NCI-H446 treated with DMSO at 0.1 percent for 48 hours (cell line): ENCODE measurements around the gene L2HGDH.
"Not testable (repeated sequence)": the region's sequence is repeated elsewhere in the genome, so short reads cannot be mapped to it uniquely, and the experiment has no call there.

Source experiments
- DNase-seq: peaks from one replicate; lab custom pipeline; 2025; lab: John Stamatoyannopoulos, UW

The L2HGDH gene

DNA sequence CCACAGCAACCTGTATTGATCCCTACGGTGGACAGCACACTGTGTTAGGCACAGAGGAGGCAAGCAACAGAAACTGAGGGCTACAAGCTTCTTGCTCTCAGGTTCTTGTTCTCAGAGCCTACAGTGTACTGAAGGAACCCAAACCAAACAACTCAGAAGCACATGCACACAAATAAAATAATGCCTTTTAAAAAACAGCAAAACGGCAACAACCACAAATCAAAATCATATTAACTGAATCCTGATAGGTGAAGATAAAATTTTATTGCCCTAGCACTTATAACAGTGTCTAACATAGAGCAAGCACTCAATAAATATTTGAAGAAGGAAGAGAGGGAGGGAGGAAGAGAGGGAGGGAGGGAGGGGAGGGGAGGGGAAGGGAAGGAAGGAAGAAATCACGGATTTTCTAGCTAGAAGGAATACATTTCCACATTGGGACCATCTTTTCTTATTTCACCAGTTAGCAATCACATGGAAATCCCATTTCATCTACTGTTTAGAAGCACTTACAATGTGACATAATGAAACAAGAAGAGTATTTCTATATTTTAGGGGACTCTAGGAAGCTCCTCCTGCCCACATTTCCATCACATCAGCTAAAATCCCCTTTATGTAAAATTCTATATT, 27.3 kb upstream of the L2HGDH start:
- no peak for DNase-seq

DNA sequence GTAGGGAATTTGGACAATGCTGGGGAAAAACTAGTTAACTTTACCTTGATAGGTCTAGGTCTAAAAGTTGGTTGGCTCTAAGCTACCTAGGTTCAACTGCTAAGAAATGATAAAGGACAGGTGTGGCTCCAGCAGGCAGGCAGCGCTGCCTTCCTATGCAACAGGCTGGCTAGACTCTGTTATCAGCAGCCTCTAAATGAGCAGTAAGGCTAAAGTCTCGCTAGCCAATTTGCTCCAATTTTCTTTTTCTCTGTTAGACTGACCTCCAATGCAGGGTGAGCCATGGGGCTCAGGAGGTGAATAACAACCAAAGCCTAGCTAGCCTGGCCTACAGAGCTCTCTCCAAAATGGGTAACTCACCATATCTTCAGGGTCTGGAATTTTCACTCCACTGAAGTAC, 26.6 kb upstream of the L2HGDH start:
- no peak for DNase-seq

DNA sequence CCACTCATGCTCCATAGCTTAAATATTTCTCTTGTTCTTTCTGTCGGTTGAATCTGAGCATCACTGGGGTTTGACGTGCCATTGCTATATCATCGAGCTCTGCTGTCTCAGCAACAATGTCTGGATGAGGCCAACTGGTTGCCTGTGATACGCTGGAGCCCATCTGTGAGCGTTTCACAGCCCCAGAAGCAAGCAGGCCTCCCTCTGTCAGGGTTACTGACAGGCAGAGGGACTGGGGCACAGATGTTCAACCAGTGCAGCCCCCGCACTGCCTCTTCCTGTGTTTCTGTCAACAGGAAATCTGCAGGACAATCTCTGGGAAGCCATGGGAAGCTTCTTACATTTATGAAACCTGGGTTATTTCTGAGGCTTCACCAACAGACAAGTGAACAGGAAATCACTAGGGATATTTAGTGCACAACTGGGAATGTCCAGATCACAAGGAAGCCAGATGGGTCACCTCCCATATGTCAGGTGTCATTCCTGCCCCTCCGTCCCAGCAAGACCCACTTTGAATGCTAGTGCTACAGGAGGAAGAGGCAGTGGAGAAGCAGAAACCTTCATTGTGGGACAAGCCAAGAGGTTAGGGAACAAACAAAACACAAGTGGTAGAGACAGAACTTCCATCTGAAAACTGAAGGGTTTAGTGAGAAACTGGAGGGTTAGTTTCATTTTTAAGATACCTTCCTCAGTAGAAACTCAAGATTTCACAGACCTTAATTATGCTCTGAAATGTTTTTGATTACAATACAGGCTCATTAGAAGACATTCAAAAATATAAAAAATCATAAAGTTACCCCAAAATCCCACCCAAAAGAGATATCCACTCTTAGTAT, 24.2 kb upstream of the L2HGDH start:
- DNase-seq, result peak; percentile 70

DNA sequence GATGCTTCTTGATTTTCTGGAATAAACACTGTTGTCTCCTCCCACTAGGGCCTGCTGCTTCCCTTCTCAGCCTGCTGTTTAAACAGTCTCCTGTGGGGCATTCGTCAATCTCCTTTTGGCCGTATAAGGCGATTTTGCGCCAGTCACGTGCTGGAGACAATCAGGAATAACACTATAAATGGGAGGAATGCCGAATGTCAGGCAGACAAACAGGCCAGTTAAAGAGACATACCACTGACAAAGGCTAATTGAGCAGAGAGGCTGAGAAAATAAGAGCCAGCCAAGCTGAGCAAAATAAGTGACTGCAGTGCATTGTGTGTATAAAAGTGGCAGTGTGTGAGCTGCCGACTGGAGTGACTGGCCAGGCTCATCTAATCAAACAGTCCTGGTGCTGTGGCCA, 23.4 kb upstream of the L2HGDH start:
- DNase-seq, result peak; percentile 95

DNA sequence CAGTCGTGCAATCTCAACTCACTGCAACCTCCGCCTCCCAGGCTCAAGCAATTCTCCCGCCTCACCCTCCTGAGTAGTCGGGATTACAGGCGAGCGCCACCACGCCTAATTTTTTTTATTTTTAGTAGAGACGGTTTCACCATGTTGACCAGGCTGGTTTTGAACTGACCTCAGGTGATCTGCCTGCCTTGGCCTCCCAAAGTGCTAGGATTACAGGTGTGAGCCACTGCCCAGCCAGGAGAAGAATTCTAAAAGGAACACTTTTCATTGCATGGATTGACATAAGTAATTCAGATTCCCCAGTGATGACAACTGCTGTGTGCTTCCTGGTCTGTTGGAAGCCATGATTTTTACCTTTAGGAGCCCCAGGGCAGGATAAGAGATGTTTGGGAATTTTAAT, 22.2 kb upstream of the L2HGDH start:
- no peak for DNase-seq

DNA sequence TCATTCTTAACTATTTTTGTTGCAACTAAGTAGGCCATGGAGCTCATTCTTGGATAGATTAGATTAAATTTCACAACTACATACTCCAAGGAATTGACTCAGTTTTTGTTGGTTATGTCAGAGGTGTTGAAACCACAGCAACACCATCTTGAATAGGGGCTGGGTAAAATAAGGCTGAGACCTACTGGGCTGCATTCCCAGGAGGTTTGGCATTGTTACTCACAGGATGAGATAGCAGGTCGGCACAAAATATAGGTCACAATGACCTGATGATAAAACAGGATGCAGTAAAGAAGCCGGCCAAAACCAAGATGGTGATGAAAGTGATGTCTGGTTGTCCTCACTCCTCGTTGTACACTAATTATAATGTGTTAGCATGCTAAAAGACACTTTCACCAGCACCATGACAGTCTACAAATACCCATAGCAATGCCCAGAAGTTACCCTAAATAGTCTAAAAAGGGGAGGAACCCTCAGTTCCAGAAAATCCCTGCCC, 21.0 kb upstream of the L2HGDH start:
- DNase-seq, result no peak

DNA sequence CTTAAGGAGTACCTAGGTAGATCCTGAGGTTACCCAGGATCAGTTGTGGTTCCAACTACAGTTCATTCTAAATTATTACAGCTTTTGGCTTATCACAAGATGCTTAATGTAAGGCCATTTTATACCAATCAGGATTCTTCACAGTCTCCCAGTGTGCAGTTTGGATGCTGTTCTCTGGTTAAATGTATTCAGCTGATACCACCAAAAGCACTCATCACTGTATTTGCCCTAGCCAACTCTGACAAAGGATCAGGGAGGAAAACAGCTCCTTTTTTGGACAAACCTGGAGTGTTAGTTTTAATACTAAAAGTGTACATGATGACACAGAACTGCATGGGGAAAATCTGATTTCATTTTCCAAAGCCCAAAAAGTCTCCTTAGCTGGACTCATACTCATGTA, 19.6 kb upstream of the L2HGDH start:
- no peak for DNase-seq

DNA sequence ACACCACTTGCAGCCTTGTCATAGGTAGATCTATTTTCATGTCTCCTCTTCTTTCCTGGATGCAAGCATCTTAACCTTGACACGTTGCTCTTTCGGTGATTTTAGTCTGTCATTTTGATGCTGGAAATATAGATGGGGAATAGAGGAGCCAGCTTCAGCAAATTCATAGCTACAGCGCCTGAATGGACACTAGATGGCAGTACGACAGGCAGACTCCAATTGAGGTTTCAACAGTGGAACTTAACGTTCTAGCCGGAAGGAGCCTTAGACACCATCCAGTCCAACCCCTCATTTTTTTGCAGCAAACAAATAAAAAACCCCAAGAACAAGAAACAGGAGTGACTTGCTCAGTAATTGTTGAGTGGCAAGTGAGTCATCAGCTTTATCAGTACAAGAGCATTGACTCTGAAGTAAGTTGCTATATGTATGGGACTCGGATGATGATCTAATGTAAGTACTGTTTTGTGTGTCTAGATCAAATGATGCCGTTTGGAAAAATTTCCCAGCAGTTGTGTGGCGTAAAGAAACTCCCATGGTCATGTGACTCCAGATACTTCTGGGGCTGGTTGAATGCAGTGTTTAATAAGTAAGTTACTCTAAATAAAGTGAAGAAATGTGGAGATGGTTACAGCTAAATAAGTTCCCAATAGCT, 9.1 kb upstream of the L2HGDH start:
- DNase-seq, result peak; percentile 64

DNA sequence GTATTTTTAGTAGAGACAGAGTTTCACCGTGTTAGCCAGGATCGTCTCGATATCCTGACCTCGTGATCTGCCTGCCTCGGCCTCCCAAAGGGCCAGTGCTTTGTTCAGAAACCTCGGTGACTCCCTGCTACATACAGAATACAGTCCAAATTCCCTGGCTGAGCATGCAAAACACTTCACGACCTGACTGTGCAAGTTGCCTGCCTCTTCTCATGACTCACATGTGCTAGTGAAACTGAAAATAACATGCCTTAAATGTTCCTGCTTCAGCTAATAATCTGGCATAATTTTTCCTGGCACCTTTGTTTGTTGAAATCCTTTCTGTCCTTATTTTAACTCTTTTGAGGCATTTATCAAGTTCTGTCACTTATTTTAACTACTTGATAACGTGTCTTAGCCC, 8.3 kb upstream of the L2HGDH start:
- no peak for DNase-seq

DNA sequence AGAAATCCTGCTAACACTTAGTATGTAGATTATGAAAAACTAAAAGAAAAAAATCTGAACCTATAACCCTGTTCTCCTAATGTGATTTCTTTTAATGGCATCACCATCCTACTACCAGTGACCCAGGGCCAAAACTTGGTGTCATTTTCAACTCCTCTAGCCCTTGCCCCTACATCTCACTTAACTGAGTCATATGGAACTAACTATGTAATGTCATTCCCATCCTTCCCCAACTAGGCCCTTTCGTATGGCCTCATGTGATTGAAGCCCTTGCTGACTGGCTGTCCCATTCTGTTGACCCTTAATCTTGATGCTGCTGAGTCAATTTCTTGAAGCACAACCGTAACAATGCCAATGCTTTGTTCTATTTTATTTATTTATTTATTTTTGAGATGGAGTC, 7.7 kb upstream of the L2HGDH start:
- DNase-seq, result no peak

DNA sequence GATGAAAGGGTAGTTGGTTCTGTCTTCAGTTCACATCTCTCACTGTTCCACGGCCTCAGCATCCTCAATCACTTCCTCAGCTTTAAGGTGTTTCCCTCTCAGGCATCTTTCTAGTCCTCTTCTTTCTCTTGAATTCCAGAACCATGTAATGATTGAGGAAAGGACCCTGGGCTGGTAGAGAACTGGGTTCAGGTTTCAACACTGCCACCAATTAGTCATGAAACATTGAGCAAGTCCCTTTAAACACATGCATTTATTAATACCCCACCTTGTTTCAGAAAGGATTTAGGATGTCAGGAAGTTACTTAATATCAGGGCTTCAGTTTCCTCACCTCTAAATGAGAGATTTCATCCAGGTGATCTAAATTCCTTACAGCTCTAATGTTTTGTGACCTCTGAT, 7.3 kb upstream of the L2HGDH start:
- DNase-seq, result no peak

DNA sequence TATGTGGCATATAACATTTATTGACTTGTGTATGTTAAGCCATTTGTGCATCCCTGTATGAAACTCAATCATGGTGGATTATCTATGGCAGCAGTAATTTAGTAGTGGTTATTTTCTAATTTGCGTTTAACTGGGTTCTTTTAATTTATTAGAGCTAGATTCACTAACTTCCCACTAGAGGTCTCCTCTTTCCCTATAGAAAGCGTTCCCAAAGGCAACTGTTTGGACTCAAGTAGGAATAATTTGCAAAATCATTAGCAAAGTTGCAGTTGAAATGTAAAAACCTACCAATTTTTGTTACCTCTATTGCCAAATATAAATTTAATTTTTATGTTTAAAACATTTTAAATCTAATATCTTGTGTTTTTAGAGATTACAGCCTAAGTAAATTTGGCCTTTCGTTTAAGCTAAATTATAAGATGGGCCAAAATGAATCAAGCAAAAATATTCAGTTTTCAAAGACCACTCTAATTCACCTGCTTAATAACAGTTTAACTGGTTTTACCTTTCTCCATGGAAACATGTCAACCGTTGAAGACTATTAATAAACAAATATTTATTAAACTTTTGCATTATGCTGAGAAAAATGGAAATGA, 6.1 kb upstream of the L2HGDH start:
- DNase-seq, result peak; percentile 46

DNA sequence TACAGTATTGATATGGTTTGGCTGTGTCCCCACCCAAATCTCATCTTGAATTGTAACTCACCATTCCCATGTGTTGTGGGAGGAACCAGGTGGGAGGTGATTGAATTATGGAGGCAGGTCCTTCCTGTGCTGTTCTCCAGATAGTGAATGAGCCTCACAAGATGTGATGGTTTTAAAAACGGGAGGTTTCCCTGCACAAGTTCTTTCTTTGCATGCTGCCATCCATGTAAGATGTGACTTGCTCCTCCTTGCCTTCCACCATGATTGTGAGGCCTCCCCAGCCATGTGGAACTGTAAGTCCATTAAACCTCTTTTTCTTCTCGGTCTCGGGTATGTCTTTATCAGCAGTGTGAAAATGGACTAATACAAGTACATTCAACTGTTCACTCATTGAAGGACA, 2.1 kb upstream of the L2HGDH start:
- DNase-seq, result not testable (repeated sequence)

DNA sequence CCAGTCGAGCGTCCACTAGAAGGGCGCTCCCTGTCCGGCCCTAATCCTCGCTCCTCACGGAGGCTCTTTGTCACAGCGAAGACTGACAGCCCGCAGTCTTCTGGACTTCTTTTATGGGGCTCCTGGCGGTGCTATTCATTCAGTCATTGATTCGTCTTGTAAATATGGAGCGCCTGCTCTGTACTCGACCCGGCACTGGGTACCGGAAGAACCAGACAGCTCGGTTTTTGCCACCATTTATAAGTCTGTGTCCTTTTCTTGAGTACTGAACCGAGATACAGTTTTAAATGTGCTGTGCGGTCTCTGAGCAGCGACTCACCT, 665 bp upstream of the L2HGDH start:
- peak; percentile 68 for DNase-seq

DNA sequence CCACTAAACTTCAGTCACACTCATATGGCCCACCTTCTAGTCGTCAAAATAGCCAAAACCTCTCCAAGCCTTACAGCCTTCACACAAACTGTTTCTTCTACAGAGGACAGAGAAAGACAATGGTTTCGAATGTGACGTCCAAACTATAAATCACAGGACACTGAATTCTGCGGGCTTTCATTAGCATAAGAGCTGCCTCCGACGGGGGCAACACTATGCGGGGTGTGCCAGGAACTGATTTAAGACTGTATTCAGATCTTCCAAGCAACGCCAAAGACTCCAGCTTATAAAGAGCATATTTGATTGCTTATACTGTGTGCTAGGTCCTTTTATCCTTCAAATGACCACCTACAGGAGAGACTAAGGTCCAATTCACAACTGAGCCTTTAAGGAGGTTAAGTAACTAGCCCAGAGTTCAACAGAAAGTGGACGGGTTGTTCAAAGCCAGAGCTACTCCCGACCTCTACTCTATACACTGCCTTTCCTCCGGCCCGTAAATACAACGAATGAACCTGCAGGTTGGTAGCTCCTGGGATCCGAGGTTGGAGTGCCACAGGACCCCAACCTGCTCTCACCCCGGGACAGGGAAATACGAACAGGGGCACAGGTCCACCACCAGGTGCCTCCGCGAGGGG, 575 bp downstream of the L2HGDH start:
- no peak for DNase-seq

DNA sequence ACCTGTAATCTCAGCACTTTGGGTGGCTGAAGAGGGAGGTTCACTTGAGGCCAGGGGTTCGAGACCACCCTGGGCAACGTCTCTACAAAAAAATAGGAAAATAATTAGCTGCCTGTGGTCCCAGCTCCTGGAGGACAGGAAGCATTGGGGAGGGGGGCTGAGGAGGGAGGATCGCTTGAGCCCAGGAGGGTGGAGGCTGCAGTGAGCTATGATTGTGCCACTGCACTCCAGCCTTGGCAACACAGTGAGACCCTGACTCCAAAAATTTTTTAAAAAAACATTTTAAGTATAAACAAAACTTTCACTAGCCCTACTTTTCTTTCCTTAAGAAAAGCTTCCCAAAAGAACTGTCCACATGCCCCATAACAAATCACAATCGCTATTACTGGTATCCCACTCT, 1.6 kb downstream of the L2HGDH start:
- DNase-seq, result no peak

DNA sequence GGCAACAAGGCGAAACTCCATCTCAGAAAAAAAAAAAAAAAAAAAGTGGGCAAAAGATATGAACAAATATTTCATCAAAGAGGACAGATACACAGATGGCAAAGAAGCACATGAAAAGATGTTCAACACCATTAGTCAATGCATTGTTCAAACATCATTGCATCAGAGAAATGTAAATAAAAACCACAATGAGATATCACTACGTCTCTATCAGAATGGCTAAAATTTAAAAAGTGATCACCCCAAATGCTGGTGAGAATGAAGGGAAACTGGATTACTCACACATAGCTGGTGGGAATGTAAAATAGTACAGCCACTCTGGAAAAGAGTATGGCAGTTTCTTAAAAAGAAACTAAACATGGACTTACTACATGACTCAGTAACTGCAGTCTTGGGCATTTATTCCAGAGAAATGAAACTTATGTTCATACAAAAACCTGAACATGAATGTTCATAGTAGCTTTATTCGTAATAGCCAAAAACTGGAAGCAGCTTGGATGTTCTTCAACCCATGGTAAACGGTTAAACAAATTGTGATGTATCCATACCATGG, 3.6 kb downstream of the L2HGDH start:
- no peak for DNase-seq

DNA sequence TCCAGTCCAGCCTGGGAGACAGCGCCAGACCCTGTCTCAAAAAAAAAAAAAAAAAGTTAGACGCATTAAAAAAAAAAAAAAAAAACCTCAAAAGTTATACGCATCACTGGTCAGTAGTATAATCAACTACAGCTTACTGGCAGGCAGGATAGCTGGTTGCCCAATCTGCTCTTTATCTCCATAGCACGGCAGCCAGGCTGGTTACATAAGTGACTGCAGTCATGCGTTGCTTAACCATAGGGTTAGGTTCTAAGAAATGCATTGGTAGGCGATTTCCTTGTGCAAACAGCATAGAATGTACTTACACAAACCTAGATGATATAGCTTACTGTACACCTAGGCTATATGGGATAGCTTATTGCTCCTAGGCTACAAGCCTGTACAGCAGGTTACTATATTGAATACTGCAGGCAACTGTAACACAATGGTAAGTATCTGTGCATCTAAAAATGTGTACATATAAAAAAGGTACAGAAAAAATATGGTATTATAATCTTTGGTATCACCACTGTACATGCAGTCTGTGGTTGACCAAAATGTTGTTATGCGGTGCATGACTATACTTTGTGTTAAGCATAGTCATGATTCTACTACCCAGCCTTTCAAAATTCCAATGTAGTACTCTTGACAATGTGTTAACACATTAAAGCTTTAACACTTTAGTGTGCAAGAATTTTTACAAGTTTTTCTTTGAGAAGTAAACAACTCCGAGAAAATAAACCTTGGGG, 8.1 kb downstream of the L2HGDH start:
- DNase-seq, result peak; percentile 16

DNA sequence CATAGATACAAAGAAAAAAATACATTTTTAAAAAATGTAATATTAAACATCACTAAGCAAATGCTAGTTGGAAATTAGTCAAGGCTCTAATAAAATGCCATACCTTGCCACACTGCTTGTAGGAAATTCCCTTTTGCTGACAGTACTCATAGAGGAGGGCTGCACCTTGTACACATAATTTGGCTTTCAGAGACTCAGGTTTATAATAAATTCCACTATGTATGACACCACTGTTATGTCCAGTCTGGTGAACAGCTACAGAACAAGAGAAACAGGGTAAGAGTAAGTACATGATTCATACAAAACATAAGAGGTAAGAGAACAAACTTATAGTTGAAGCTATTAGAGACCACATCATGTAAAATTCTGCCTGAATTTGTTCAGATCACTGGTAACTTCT, 10.1 kb downstream of the L2HGDH start:
- DNase-seq, result no peak

DNA sequence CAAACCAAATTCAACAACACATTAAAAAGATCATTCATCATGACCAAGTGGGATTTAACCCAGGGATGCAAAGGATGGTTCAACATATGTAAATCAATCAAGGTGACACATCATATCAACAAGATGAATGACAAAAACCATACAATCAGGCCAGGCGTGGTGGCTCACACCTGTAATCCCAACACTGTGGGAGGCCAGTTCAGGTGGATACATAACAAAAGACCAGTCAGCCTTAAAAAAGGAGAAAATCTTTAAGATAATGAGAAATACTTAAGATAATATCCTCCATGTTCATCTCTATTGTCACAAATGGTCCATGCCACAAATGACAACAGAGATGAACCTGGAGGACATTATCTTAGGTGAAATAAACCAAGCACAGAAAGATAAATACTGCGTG, 12.4 kb downstream of the L2HGDH start:
- DNase-seq, result no peak

DNA sequence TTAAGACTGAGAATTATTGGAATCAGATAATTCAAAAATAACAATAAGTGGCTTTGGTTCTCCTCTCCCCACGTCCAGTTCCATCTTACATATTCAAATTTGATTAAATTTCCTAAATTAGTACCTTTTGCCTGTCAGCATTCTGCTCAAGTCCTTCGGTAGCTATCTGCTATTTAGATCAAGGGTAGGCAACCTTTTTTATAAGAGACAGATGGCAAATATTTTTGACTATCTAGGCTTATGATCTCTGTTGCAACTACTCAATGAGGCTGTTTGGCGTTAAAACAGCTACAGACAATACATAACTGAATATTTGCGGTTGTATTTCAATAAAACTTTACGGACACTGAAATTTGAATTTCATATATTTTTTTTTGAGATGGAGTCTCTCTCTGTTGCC, 21.7 kb downstream of the L2HGDH start:
- DNase-seq, result no peak
